Fibroblast of pulmonary artery (primary cell): ENCODE data around the gene KLF9.
A peak's percentile ranks its signal among the peaks of the same experiment; 100 is the strongest.

Experiments used
- DNase-seq: peaks from one replicate; pipeline ENCODE4 v3.0.0-alpha.2; 2010; ENCODE audit warnings: low read depth
- H3K4me3 ChIP-seq: replicated peaks from 2 replicates; pipeline ENCODE4 v1.5.1; 2011; ENCODE audit warnings: low read depth, mild to moderate bottlenecking, control low read depth, low read length, moderate library complexity
- TF ChIP-seq, protein P1 (sequence below): IDR thresholded peaks from 2 replicates; pipeline ENCODE4 v1.5.1; 2011; ENCODE audit warnings: mild to moderate bottlenecking, control low read depth, low read length, inconsistent platforms; ENCODE audit errors: missing control alignments

The KLF9 gene

DNA sequence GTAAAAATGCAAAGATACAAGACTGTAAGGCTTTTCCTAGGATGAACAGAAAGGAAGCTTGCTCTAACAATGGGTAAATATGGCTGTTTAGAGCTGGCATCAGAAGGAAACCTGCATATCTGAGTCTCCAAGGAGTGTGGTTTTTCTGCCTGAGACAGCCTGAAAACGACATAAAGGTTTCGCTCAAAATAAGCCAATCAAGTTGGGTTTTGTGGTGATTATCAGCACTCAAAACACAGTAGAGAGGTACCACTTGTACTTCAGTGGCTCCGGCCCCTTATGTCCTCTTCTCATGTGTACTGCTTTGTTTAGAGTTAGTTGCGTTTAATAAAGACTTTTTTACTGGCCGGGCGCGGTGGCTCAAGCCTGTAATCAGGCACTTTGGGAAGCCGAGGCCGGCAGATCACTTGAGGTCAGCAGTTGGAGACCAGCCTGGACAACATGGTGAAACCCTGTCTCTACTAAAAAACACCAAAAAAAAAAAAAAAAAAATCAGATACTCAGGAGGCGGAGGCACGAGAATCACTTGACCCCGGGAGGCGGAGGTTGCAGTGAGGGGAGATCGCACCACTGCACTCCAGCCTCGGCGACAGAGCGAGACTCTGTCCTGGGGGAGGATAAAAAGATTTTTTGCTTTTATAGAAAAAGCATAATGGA, 39.4 kb downstream of the KLF9 start:
- TF ChIP-seq, protein P1, sequence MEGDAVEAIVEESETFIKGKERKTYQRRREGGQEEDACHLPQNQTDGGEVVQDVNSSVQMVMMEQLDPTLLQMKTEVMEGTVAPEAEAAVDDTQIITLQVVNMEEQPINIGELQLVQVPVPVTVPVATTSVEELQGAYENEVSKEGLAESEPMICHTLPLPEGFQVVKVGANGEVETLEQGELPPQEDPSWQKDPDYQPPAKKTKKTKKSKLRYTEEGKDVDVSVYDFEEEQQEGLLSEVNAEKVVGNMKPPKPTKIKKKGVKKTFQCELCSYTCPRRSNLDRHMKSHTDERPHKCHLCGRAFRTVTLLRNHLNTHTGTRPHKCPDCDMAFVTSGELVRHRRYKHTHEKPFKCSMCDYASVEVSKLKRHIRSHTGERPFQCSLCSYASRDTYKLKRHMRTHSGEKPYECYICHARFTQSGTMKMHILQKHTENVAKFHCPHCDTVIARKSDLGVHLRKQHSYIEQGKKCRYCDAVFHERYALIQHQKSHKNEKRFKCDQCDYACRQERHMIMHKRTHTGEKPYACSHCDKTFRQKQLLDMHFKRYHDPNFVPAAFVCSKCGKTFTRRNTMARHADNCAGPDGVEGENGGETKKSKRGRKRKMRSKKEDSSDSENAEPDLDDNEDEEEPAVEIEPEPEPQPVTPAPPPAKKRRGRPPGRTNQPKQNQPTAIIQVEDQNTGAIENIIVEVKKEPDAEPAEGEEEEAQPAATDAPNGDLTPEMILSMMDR: no peak
- DNase-seq: no peak
- H3K4me3 ChIP-seq: no peak overlapping the region

DNA sequence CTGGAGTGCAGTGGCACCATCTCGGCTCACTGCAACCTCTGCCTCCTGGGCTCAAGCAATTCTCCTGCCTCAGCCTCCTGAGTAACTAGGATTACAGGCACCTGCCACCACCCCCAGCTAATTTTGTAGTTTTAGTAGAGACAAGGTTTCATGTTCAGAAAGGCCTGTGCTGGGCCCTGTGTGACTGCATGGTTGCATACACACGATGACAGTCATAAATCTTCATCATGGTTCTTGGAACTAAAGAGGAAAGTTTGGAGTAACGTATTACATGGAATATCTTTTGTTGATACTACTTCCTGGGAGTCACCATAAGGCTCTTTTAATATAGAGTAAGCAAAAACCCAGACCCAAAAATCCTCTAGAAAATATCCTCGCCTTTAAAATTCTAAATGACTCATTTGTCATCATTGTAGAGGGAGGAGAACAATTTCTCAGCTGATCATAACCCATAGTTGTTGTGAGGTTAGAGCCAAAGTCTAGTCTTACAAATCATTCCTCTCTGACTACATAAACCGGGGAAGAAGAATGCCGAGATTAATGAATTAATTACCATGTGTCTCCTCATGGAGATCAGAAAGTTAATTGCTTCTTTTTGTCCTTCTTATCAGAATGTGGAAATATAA, 47.0 kb downstream of the KLF9 start:
- H3K4me3 ChIP-seq: no peak overlapping the region
- TF ChIP-seq, protein P1: no peak
- no peak for DNase-seq

- H3K4me3 ChIP-seq: no peak overlapping the region
- TF ChIP-seq, protein P1: no peak
- no peak for DNase-seq
Measured at GRCh38 chr9:70363760-70364159, 50.7 kb downstream of the KLF9 start.

GRCh38 chr9:70362952-70363351, 51.5 kb downstream of the KLF9 start:
- TF ChIP-seq, protein P1: no peak
- no peak overlapping the region for H3K4me3 ChIP-seq
- DNase-seq: peak; percentile 25

DNA sequence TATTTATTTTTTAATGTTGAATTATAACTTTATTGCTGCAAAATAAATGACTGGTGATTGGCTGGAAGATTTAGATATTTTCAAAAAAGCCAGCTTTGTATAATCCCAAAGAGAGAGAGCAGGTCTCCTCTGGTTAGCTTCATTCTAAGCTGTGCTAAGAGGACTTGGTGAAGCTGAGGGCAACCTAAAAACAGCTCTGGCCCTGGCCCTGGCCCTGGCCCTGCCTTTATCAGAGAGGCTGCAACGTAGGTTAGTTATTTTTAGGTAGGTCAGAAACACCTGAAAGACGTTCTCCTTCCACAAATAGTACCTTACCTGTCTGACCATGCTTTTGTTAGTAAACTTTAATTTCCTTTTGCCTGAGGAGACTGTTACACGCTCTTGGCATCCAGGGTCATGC, 58.7 kb downstream of the KLF9 start:
- H3K4me3 ChIP-seq: no peak overlapping the region
- no peak for DNase-seq
- TF ChIP-seq, protein P1: no peak

- peak; percentile 45 for DNase-seq
- no peak overlapping the region for H3K4me3 ChIP-seq
- TF ChIP-seq, protein P1: peak; percentile 55
Measured at GRCh38 chr9:70352802-70353201, 61.7 kb downstream of the KLF9 start.

DNA sequence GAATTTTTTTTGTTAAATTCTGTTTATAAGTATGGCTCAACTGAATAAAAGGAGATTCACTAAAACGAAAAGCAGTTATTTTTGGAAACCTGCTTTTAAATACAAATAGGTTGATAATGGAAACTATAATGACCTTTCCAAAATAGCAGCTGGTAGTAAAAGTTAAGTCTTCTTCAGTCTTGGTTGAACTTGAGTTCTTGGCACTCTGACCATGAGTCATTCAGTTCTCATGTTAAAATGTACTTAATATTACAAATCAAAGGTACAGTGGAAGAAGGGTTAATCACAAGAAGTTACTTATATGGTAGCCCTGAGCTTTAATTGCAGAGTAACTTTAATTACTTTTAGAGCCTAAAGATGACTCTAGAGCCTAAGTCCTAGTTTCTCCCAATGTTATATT, 62.1 kb downstream of the KLF9 start:
- no peak overlapping the region for H3K4me3 ChIP-seq
- peak; percentile 59 for DNase-seq
- TF ChIP-seq, protein P1: no peak
